SKM-1 treated with dmso at 0.1 percent for 144 hours (cell line): Measurements from ENCODE around the gene PLTP.

Experiments
- DNase-seq: peaks from one replicate; lab custom pipeline; 2025; ENCODE audit not compliant: unreplicated experiment; lab: John Stamatoyannopoulos, UW

The PLTP gene

GRCh38 chr20:45921337-45922189 is 9.6 kb upstream of the PLTP start:
- no peak for DNase-seq

GRCh38 chr20:45920462-45921336 is 8.7 kb upstream of the PLTP start:
- no peak for DNase-seq

GRCh38 chr20:45919542-45920399 is 7.8 kb upstream of the PLTP start:
- no peak for DNase-seq

- no peak for DNase-seq
Observed at GRCh38 chr20:45918779-45919537, 7.0 kb upstream of the PLTP start.

- no peak for DNase-seq
Observed at GRCh38 chr20:45918182-45918737, 6.3 kb upstream of the PLTP start.

GRCh38 chr20:45917790-45918141 is 5.8 kb upstream of the PLTP start:
- no peak for DNase-seq

GRCh38 chr20:45913116-45913515 is 1.2 kb upstream of the PLTP start:
- DNase-seq = no peak

- DNase-seq = no peak
Observed at GRCh38 chr20:45912344-45912682, 358 bp upstream of the PLTP start.

GRCh38 chr20:45910670-45911485 is 1.1 kb downstream of the PLTP start:
- DNase-seq = peak; percentile 98

GRCh38 chr20:45909817-45910669 is 1.9 kb downstream of the PLTP start:
- peak; percentile 16 for DNase-seq

GRCh38 chr20:45909336-45909808 is 2.6 kb downstream of the PLTP start:
- DNase-seq = no peak

- DNase-seq = no peak
Observed at GRCh38 chr20:45908084-45908483, 3.9 kb downstream of the PLTP start.

- DNase-seq = no peak
Observed at GRCh38 chr20:45907219-45907948, 4.6 kb downstream of the PLTP start.

- no peak for DNase-seq
Observed at GRCh38 chr20:45905505-45906079, 6.4 kb downstream of the PLTP start.

GRCh38 chr20:45904583-45905504 is 7.1 kb downstream of the PLTP start:
- DNase-seq = no peak

GRCh38 chr20:45902199-45902701 is 9.7 kb downstream of the PLTP start:
- DNase-seq = no peak
